ENCODE measurements around the gene TBC1D2. TPM values are rescaled to one million over a fixed set of nuclear protein-coding genes. Genes with fewer than 3 reads are reported as not detected.
A peak's percentile ranks its signal among the peaks of the same experiment; 100 is the strongest.

TBC1D2 gene
- total RNA-seq, 1 donor from 2014 or later: 54.0 TPM

DNA sequence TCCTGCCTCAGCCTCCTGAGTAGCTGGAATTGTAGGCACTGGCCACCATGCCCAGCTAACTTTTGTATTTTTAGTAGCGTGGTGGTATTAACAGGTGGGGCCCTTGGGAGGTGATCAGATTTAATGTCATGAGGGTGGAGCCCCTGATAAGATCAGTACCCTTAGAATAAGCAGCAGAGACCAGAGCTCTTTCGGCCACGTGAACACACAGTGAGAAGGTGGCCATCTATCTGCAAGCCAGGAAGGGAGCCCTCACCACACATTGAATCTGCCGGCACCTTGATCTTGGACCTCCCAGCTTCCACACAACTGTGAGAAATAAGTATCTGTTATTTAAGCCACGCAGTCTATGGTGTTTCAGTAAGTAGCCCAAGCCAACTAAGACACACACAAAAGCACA is 22.5 kb downstream of the TBC1D2 start:
- H3K27me3 ChIP-seq (ENCODE audit: control insufficient read depth, insufficient read depth, low read length): no peaks in the 10 kb centered on the region
- DNase-seq (ENCODE audit: low read depth): no peak
- H3K36me3 ChIP-seq (ENCODE audit: control insufficient read depth, insufficient read depth, low read length): peaks cover 34% of the 10 kb centered on the region
- H3K4me3 ChIP-seq (ENCODE audit: low read depth, low read length): no peak overlapping the region
- FAIRE-seq: no peak
- TF ChIP-seq, protein P1, sequence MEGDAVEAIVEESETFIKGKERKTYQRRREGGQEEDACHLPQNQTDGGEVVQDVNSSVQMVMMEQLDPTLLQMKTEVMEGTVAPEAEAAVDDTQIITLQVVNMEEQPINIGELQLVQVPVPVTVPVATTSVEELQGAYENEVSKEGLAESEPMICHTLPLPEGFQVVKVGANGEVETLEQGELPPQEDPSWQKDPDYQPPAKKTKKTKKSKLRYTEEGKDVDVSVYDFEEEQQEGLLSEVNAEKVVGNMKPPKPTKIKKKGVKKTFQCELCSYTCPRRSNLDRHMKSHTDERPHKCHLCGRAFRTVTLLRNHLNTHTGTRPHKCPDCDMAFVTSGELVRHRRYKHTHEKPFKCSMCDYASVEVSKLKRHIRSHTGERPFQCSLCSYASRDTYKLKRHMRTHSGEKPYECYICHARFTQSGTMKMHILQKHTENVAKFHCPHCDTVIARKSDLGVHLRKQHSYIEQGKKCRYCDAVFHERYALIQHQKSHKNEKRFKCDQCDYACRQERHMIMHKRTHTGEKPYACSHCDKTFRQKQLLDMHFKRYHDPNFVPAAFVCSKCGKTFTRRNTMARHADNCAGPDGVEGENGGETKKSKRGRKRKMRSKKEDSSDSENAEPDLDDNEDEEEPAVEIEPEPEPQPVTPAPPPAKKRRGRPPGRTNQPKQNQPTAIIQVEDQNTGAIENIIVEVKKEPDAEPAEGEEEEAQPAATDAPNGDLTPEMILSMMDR (IDR thresholded peaks at IDR 0.05; ENCODE audit: insufficient read depth, low read length, severe bottlenecking): no peak

DNA sequence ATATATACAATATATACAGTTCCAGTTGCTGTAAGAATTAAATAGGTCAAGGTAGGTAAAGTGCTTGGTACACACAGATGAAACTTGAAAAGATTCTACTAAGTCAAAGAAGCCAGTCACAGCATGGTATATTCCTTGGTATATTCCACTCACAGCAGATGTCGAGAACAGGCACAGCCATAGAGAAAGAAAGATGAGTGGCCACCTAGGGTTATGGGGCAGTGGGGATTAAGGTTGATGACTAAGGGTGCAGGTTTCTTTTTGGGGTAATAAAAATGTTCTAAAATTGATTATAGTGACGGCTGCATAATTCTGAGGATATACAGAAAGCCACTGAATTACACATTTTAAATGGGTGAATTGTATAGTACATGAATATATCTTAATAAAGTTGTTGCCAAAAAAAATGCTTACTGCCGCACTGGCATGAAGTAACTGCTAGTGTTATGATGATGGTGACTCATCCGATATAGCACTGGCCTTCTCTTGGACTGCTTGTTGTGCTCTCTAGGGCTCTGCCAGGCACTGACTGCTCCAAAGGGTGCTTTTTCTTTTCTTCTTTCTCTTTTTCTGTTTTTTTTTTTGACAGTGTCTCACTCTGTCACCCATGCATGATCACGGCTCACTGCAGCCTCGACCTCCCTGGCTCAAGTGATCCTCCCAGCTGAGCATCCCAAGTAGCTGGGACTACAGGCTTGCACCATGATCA is 23.5 kb downstream of the TBC1D2 start:
- TF ChIP-seq, protein P1 (IDR thresholded peaks at IDR 0.05; ENCODE audit: insufficient read depth, low read length, severe bottlenecking): no peak
- H3K27me3 ChIP-seq (ENCODE audit: control insufficient read depth, insufficient read depth, low read length): no peaks in the 10 kb centered on the region
- DNase-seq (ENCODE audit: low read depth) (peak; percentile 74), FAIRE-seq (no peak)
- H3K4me3 ChIP-seq (ENCODE audit: low read depth, low read length): no peak overlapping the region
- H3K36me3 ChIP-seq (ENCODE audit: control insufficient read depth, insufficient read depth, low read length): peaks cover 34% of the 10 kb centered on the region

DNA sequence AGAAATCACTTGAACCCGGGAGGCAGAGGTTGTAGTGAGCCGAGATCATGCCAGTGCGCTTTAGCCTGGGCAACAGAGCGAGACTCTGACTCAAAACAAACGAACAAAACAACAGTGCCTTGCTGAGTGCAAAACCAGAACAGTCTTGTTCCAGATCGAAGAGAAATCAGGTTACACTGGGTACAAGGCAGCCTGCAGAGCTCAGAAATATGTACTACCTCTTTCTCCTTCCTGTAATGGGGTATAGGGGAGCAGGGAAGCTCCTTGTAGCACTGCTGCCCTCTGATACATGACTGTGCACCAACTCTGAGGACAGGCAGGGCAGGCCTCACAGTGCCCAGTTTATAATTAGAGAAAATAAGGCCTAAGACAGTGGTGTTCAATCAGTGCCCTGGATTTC is 24.7 kb downstream of the TBC1D2 start:
- no peaks in the 10 kb centered on the region for H3K27me3 ChIP-seq (ENCODE audit: control insufficient read depth, insufficient read depth, low read length)
- DNase-seq (ENCODE audit: low read depth): no peak
- TF ChIP-seq, protein P1 (IDR thresholded peaks at IDR 0.05; ENCODE audit: insufficient read depth, low read length, severe bottlenecking): no peak
- FAIRE-seq: no peak
- H3K4me3 ChIP-seq (ENCODE audit: low read depth, low read length): no peak overlapping the region
- H3K36me3 ChIP-seq (ENCODE audit: control insufficient read depth, insufficient read depth, low read length): peaks cover 35% of the 10 kb centered on the region

DNA sequence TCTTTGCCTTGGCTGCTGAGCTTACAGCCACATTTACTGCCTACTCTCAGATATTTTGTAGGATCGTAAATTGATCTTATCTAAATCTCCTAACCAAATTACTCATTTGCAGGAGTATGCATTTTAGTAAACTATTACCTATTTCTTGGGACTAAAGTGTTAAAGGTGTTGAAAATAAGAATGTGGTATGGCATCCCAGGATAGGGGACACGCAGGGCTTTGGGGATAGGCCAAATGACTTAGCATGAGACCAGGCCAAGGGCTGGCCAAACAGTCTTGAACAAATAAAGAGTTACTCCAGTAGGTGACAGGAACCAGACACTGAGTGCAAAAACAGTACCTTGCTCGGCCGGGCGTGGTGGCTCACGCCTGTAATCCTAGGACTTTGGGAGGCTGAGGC is 25.1 kb downstream of the TBC1D2 start:
- H3K27me3 ChIP-seq (ENCODE audit: control insufficient read depth, insufficient read depth, low read length): no peaks in the 10 kb centered on the region
- TF ChIP-seq, protein P1 (IDR thresholded peaks at IDR 0.05; ENCODE audit: insufficient read depth, low read length, severe bottlenecking): no peak
- H3K36me3 ChIP-seq (ENCODE audit: control insufficient read depth, insufficient read depth, low read length): peaks cover 40% of the 10 kb centered on the region
- no peak overlapping the region for H3K4me3 ChIP-seq (ENCODE audit: low read depth, low read length)
- no peak for FAIRE-seq
- no peak for DNase-seq (ENCODE audit: low read depth)

DNA sequence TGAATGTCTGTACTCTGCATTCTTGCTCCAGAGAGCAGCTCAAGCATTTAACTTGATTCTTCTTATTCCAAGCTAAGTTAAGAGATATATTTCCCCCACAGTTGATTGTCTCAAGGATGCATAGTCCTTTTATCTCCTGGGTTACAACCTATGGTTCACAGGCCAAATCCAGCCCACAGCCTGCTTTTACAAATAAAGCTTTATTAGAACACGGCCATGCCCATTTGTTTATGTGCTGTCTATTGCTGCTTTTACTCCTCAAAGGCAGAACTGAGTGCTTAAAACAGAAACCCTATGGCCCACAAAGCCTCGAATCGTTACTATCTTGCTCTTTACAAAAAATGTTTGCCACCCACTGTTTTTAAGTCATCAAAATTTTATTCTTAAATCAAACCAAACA is 25.8 kb downstream of the TBC1D2 start:
- TF ChIP-seq, protein P1 (IDR thresholded peaks at IDR 0.05; ENCODE audit: insufficient read depth, low read length, severe bottlenecking): no peak
- DNase-seq (ENCODE audit: low read depth): no peak
- FAIRE-seq: no peak
- Histone ChIP-seq H3K27me3 (ENCODE audit: control insufficient read depth, insufficient read depth, low read length) (no peaks in the 10 kb centered on the region), H3K36me3 (ENCODE audit: control insufficient read depth, insufficient read depth, low read length) (peaks cover 42% of the 10 kb centered on the region), H3K4me3 (ENCODE audit: low read depth, low read length) (no peak overlapping the region)

DNA sequence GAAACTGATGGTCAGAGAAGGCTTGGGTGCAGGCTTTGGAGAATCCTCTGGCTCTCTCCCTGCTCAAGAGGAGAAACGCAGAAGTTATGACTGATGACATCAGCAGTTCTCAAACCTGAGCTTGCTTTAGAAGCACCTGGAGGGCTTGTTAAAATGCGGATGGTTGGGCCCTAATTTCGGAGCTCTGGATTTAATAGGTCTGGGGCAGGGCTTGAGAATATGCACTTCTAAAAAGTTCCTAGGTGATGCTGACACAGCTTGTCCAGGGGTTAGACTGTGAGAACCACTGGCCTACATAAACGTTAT is 26.4 kb downstream of the TBC1D2 start:
- FAIRE-seq: no peak
- TF ChIP-seq, protein P1 (IDR thresholded peaks at IDR 0.05; ENCODE audit: insufficient read depth, low read length, severe bottlenecking): no peak
- no peak overlapping the region for H3K4me3 ChIP-seq (ENCODE audit: low read depth, low read length)
- H3K27me3 ChIP-seq (ENCODE audit: control insufficient read depth, insufficient read depth, low read length): no peaks in the 10 kb centered on the region
- peaks cover 36% of the 10 kb centered on the region for H3K36me3 ChIP-seq (ENCODE audit: control insufficient read depth, insufficient read depth, low read length)
- DNase-seq (ENCODE audit: low read depth): no peak
